Choroid plexus epithelial cell (primary cell): ENCODE data around the gene ARHGEF6.
"Not testable (repeated sequence)": the region's sequence is repeated elsewhere in the genome, so short reads cannot be mapped to it uniquely, and the experiment has no call there.

ENCODE experiments used
- DNase-seq: peaks from one replicate; pipeline ENCODE4 v3.0.0-alpha.2; 2010; ENCODE audit warnings: low read depth
- H3K4me3 ChIP-seq: 2 replicates; pipeline ENCODE4 v1.5.1; 2011; ENCODE audit warnings: low read depth, mild to moderate bottlenecking, control low read depth, low read length, moderate library complexity
- TF ChIP-seq, protein P1 (sequence below): conservative IDR thresholded peaks from 2 replicates; pipeline ENCODE4 v1.5.1; 2011; ENCODE audit warnings: low read depth, mild to moderate bottlenecking, control low read depth, inconsistent platforms, low read length, moderate library complexity

The ARHGEF6 gene

DNA sequence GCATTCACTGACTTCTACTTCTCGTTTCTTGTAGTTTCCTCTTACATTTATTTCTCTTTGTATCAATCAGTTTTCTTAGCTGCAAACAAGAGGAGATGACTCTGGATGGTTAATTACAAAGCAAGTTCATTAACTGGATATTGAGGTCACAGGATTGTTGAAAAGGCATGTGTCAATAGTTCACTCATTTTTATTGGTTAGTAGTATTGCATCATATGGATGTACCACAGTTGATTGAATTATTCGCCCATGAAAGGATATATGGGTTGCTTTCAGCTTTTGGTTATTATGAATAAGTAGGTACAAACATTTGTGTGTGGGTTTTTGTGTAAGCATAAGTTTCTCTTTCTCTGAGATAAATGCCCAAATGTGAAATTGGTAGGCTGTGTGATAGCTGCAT, 21.8 kb upstream of the ARHGEF6 start:
- TF ChIP-seq, protein P1, sequence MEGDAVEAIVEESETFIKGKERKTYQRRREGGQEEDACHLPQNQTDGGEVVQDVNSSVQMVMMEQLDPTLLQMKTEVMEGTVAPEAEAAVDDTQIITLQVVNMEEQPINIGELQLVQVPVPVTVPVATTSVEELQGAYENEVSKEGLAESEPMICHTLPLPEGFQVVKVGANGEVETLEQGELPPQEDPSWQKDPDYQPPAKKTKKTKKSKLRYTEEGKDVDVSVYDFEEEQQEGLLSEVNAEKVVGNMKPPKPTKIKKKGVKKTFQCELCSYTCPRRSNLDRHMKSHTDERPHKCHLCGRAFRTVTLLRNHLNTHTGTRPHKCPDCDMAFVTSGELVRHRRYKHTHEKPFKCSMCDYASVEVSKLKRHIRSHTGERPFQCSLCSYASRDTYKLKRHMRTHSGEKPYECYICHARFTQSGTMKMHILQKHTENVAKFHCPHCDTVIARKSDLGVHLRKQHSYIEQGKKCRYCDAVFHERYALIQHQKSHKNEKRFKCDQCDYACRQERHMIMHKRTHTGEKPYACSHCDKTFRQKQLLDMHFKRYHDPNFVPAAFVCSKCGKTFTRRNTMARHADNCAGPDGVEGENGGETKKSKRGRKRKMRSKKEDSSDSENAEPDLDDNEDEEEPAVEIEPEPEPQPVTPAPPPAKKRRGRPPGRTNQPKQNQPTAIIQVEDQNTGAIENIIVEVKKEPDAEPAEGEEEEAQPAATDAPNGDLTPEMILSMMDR, result no peak
- H3K4me3 ChIP-seq, result no peak overlapping the region
- no peak for DNase-seq

DNA sequence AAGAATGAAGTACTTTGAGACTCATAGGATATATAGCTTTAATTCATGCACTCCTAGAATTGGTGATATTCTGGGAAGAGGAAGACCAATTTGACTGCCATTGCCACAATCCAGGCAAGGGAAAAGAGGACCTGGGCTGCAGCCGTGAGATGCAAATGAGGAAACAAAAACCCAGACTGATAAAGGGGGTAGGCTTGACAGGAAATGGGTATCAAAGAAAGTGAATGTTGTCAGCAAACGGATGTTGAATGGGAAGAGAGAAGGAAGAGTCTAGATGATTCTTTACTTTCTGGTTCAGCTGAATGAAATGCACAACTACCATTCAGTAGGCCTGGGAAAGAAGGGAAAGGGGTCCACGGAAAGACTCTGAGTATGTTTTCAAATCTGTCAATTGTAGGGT, 17.1 kb upstream of the ARHGEF6 start:
- TF ChIP-seq, protein P1, result no peak
- DNase-seq, result no peak

DNA sequence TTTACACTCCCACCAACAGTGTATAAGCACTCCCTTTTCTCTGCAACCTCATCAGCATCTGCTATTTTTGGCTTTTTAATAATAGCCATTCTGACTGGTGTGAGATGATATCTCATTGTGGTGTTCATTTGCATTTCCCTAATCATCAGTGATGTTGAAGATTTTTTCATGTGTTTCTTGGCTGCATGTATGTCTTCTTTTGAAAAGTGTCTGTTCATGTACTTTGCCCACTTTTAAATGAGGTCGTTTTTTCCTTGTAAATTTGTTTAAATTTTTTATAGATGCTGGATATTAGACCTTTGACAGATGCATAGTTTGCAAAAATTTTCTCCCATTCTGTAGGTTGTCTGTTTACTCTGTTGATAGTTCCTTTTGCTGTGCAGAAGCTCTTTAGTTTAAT, 14.4 kb upstream of the ARHGEF6 start:
- DNase-seq, H3K4me3 ChIP-seq: not testable (repeated sequence)

More for the DNA sequence above, 17.1 kb upstream of the ARHGEF6 start:
- H3K4me3 ChIP-seq, result no peak overlapping the region

DNA sequence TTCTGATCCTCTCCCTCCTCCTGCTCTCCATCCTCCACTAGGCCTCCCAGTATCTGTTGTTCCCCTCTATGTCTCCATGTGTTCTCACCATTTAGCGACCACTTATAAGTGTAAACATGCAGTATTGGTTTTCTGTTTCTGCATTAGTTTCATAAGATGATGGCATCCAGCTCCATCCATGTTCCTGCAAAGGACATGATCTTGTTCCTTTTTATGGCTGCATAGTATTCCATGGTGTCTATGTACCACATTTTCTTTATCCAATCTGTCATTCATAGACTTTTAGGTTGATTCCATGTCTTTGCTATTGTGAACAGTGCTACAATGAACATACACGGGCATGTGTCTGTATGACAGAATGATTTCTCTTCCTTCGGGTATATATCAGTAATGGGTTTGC, 13.9 kb upstream of the ARHGEF6 start:
- H3K4me3 ChIP-seq, DNase-seq: not testable (repeated sequence)

DNA sequence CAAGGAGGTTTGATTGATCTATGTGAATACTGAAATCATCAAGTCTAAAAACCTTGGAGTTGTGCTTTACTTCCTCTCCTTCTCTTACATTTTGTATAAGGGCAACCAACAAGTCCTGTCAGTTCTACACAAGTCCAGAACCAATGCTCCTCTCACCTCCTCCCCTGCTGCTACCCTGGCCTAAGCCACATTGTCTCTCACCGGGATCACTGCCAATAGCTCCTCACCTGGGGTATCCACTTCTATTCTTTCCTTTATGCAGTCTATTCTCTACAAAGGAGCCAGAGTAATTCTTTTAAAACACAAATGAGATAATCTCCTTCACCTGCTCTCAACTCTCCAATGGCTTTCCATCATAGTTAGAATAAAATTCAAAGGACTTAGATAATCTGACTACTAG, 13.3 kb upstream of the ARHGEF6 start:
- DNase-seq, result no peak
- H3K4me3 ChIP-seq, result no peak overlapping the region
- TF ChIP-seq, protein P1, result no peak

DNA sequence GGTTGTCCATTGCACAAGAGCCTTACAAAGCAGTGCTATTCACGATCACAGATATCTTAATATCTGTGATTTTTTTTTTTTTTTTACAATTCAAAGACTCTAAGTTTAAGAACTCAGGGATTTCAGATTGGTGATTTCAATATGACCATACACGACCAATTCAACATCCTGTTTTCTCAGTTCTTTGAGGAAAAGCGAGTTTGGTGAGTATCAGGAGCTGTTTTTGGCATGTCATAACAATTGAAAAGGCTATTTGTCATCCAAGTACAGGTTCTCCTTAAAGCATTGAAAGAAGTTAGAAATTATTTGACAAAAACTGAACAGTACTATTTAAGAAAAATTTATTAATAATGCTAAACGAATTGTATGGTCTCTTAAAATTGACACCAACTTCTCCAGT, 9.1 kb upstream of the ARHGEF6 start:
- no peak overlapping the region for H3K4me3 ChIP-seq
- TF ChIP-seq, protein P1, result no peak
- no peak for DNase-seq

DNA sequence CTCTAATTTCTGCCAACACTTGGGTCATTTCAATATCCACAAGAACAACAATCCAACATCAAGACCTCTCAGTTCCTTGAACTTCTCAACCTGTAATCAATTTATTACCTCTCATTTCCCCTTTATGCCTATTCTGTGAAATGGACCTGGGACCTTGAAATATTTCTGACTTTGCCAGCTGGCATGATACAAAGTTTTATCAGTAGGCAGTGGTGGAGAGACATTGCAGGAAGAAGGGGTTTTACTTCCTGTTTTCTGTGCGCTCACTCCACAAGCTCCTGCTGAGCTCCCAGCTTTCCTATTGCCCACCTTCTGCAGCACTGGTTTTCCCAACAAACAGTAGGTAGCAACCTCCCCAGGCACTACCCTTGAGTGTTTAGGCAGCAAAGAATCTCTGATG, 3.5 kb upstream of the ARHGEF6 start:
- TF ChIP-seq, protein P1, result no peak
- H3K4me3 ChIP-seq, result no peak overlapping the region
- no peak for DNase-seq

DNA sequence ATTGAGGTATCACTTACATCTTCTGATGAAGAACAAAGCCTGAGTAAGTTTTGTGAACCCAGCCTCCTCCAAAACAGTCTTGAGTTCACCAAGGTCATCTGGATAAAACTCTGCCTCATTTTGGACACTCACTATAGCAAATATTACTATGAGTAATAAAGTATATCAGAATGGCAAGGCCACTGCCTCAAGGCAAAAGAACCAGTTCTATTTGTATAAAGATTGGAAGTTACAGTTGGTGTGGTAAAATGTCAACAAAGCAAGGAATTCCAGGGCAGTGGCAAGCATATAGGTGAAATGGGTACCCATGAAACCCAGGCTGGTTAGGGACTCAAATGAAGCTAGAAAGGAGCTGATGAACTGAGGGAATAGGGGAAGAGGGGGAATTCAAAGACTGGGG, 2.4 kb upstream of the ARHGEF6 start:
- DNase-seq, result no peak
- TF ChIP-seq, protein P1, result no peak
- no peak overlapping the region for H3K4me3 ChIP-seq
